Loucy (cell line): ENCODE data around the gene UBN1.
"Not testable (repeated sequence)": the region's sequence is repeated elsewhere in the genome, so short reads cannot be mapped to it uniquely, and the experiment has no call there.

Experiments used
- CTCF ChIP-seq: fragments of 200-600 bp; sonication (generic); conservative IDR thresholded peaks from 2 replicates; pipeline ENCODE4 v1.5.1; 2014; ENCODE audit warnings: mild to moderate bottlenecking, antibody characterized with exemption, low read length
- EZH2phosphoT487 ChIP-seq: fragments of 200-600 bp; IDR thresholded peaks from 2 replicates; pipeline ENCODE4 v1.6.1; 2018; ENCODE audit warnings: antibody characterized with exemption, mild to moderate bottlenecking, moderate library complexity, borderline replicate concordance

DNA sequence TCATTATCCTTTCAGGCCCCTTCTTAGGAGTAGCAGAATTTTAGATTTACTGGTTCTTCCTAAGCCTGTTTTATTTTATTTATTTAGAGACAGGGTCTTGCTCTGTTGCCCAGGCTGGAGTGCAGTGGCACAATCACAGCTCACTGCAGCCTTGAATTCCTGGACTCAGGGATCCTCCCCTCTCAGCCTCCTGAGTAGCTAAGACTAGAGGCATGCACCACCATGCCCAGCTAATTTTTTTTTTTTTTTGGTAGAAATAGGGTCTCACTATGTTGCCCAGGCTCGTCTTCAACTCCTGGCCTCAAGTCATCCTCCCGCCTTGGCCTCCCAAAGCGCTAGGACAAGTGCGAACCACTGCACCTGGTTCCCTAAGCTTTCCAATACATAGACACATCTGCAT, 82.3 kb downstream of the UBN1 start:
- TF ChIP-seq CTCF, EZH2phosphoT487: not testable (repeated sequence)
